PC-9 (cell line): Measurements from ENCODE around the gene ABHD16A. TPM values are rescaled to one million over a fixed set of nuclear protein-coding genes. Genes with fewer than 3 reads are reported as not detected.

Experiments used
- BruUV-seq: library from RNA; stranded (reverse); fragments of 400-500 nt; replicated peaks from 2 replicates; lab custom pipeline; 2021; lab: Mats Ljungman, UMichigan
- CTCF ChIA-PET: fragments of 300-600 bp; sonication (Branson Sonifier 250); formaldehyde crosslinking; loops from one replicate; lab custom pipeline; 2022; ENCODE audit warnings: antibody characterized with exemption; lab: Charles Lee
- POLR2A ChIA-PET: fragments of 300-600 bp; sonication (Branson Sonifier 250); formaldehyde crosslinking; loops from one replicate; lab custom pipeline; 2022; ENCODE audit warnings: antibody characterized with exemption; ENCODE audit not compliant: unreplicated experiment; lab: Charles Lee
- DNase-seq, 2 experiments: peaks; one replicate each; pipeline versions ENCODE4 v3.0.0 to v3.0.0-alpha.2; 2015 to 2022; ENCODE audit warnings: mixed read lengths in 1 of 2
- H2AFZ ChIP-seq: fragments of 200-600 bp; sonication (generic); 2 replicates; pipeline ENCODE4 v1.8.1; 2017; ENCODE audit warnings: antibody characterized with exemption
- H3F3A ChIP-seq: fragments of 200-600 bp; sonication (generic); 2 replicates; pipeline ENCODE4 v1.8.1; 2017; ENCODE audit warnings: antibody characterized with exemption, mild to moderate bottlenecking, low read depth; ENCODE audit not compliant: insufficient read depth
- H3K27ac ChIP-seq: fragments of 200-600 bp; sonication (generic); 2 replicates; pipeline ENCODE4 v1.6.1; 2016; ENCODE audit warnings: mixed run types
- H3K27me3 ChIP-seq: fragments of 200-600 bp; sonication (generic); 2 replicates; pipeline ENCODE4 v1.6.1; 2016; ENCODE audit warnings: low read depth, mixed run types; ENCODE audit not compliant: insufficient read depth
- H3K36me3 ChIP-seq: fragments of 200-600 bp; sonication (generic); 2 replicates; pipeline ENCODE4 v1.6.1; 2016; ENCODE audit warnings: low read depth, mixed run types
- H3K4me1 ChIP-seq: fragments of 200-600 bp; sonication (generic); replicated peaks from 2 replicates; pipeline ENCODE4 v1.6.1; 2016; ENCODE audit warnings: mixed run types; ENCODE audit not compliant: insufficient read depth
- H3K4me2 ChIP-seq: fragments of 200-600 bp; sonication (generic); 2 replicates; pipeline ENCODE4 v1.6.1; 2017; ENCODE audit warnings: mixed run types
- H3K4me3 ChIP-seq: fragments of 200-600 bp; sonication (generic); 2 replicates; pipeline ENCODE4 v1.6.1; 2016; ENCODE audit warnings: mixed run types
- H3K79me2 ChIP-seq: fragments of 200-600 bp; sonication (generic); 2 replicates; pipeline ENCODE4 v1.6.1; 2017; ENCODE audit warnings: low read depth, mixed run types
- H3K9me2 ChIP-seq: fragments of 200-600 bp; sonication (generic); 2 replicates; pipeline ENCODE4 v1.8.1; 2017; ENCODE audit warnings: mild to moderate bottlenecking; ENCODE audit not compliant: insufficient read depth
- H3K9me3 ChIP-seq: fragments of 200-600 bp; sonication (generic); 2 replicates; pipeline ENCODE4 v1.8.1; 2016; ENCODE audit warnings: low read depth; ENCODE audit not compliant: insufficient read depth
- H4K20me1 ChIP-seq: fragments of 200-600 bp; sonication (generic); 2 replicates; pipeline ENCODE4 v1.8.1; 2017; ENCODE audit not compliant: insufficient read depth
- CTCF ChIP-seq: fragments of 200-600 bp; sonication (generic); conservative IDR thresholded peaks from 2 replicates; pipeline ENCODE4 v1.6.1; 2017; ENCODE audit warnings: mixed run types, antibody characterized with exemption, mild to moderate bottlenecking, moderate library complexity
- EZH2 ChIP-seq: fragments of 200-600 bp; sonication (generic); IDR thresholded peaks from 2 replicates; pipeline ENCODE4 v1.8.0; 2017; ENCODE audit warnings: antibody characterized with exemption, low read depth
- intact Hi-C: fragments of 100-400 bp; cut with micrococcal nuclease; formaldehyde crosslinking; loops from one replicate; pipeline ENCODE4 v1.10.0; 2022; ENCODE audit not compliant: unreplicated experiment
- total RNA-seq: library from RNA; stranded (reverse); gene quantifications from 2 replicates; pipeline ENCODE4 v1.2.3, GENCODE V29; 2021

ABHD16A gene
- total RNA-seq, 1 experiment from 2014 or later: 35.2 TPM

DNA sequence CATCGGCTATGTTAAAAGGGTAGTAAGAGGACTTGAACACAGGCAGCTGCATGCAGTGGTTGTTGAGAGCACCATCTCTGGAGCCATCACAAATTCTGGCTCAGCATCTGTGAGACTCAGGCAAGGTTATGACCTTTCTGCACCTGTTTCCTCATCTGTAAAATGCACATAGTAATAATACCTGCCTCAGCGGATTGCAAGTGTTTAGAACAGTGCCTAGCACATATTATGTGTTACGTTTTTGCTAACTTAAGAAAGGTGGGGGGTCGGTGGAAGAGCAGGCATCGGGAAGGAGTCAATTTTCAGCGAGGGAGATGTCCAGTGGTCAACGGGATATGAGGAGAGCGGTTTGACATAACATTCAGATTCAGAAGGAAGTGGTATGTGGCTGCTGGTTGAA is 25.2 kb downstream of the ABHD16A start:
- intact Hi-C loops: no loop called here

GRCh38 chr6:31676904-31677303 is 26.2 kb downstream of the ABHD16A start:
- Histone ChIP-seq H3K36me3 (peaks cover 1% of the 10 kb centered on the region; the same call in 1 of the 2 replicates), H4K20me1 (no peaks in the 10 kb centered on the region), H3F3A (peaks cover 44% of the 10 kb centered on the region), H2AFZ (no peak overlapping the region), H3K27me3 (no peaks in the 10 kb centered on the region), H3K4me1 (peaks cover 14% of the 10 kb centered on the region), H3K27ac (no peak overlapping the region), H3K4me2 (no peak overlapping the region), H3K9me2 (no peaks in the 10 kb centered on the region), H3K4me3 (no peak overlapping the region), H3K79me2 (no peaks in the 10 kb centered on the region), H3K9me3 (no peaks in the 10 kb centered on the region)
- TF ChIP-seq CTCF: no peak
- TF ChIP-seq EZH2: no peak
- CTCF ChIA-PET: interaction anchor here (0.6 kb wide), 1 partner anchor 212 kb away, joined by 3 read pairs; no protein-coding TSS in a partner anchor
- intact Hi-C loops: no loop called here
- no peak for DNase-seq
- no TSS peak for BruUV-seq
- POLR2A ChIA-PET: no interaction called here

More for the DNA sequence above, 25.2 kb downstream of the ABHD16A start:
- H3F3A ChIP-seq: peaks cover 38% of the 10 kb centered on the region
- H3K27ac ChIP-seq: no peak overlapping the region
- H3K79me2 ChIP-seq: no peaks in the 10 kb centered on the region
- no peaks in the 10 kb centered on the region for H3K36me3 ChIP-seq
- no peak overlapping the region for H2AFZ ChIP-seq
- no peak overlapping the region for H3K4me2 ChIP-seq
- POLR2A ChIA-PET: no interaction called here
- H4K20me1 ChIP-seq: no peaks in the 10 kb centered on the region
- no peaks in the 10 kb centered on the region for H3K9me3 ChIP-seq
- peaks cover 17% of the 10 kb centered on the region for H3K4me1 ChIP-seq
- DNase-seq: no peak
- H3K27me3 ChIP-seq: no peaks in the 10 kb centered on the region
- TF ChIP-seq CTCF (no peak), EZH2 (no peak)
- BruUV-seq: no TSS peak
- H3K9me2 ChIP-seq: no peaks in the 10 kb centered on the region
- CTCF ChIA-PET: interaction anchor here (0.7 kb wide), 1 partner anchor 1520 kb away, joined by 4 read pairs; no protein-coding TSS in a partner anchor
- H3K4me3 ChIP-seq: no peak overlapping the region

DNA sequence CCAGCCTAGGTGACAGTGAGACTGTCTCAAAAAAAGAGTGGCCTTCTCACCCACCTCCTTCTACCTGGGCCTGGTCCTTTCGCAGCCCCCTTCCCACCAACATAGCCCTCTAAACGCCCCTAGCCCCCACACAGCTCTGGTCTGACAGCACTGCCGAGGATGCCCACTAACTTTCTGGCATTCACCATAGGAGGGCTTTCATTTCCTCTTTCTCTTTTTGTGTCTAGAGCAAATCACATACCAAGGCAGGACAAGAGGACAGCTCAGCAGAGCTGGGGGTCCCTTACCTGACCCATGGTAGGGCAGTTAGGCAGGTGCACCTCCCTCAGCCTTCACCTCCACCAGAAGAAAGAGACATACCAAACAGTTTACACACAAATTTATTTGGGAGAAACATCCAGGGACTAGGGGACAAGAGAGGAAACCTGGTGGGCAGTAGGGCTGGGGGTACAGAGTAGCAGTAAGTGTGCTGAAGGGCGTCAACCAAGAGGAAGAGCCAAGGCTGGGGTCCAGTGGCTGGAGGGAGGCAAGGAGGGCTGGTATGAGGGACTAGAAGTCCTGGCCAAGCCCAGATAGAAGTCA is 26.7 kb downstream of the ABHD16A start:
- Histone ChIP-seq H3K9me2 (no peaks in the 10 kb centered on the region), H3K36me3 (peaks cover 4% of the 10 kb centered on the region; the same call in 1 of the 2 replicates), H2AFZ (no peak overlapping the region), H3K27ac (no peak overlapping the region), H4K20me1 (no peaks in the 10 kb centered on the region), H3K27me3 (no peaks in the 10 kb centered on the region), H3K79me2 (no peaks in the 10 kb centered on the region), H3K9me3 (no peaks in the 10 kb centered on the region), H3K4me1 (peaks cover 9% of the 10 kb centered on the region), H3K4me2 (no peak overlapping the region), H3F3A (peaks cover 41% of the 10 kb centered on the region; the same call in 1 of the 2 replicates), H3K4me3 (no peak overlapping the region)
- no TSS peak for BruUV-seq
- intact Hi-C loops: no loop called here
- CTCF ChIA-PET: interaction anchor here (0.6 kb wide), 1 partner anchor 212 kb away, joined by 3 read pairs; no protein-coding TSS in a partner anchor
- POLR2A ChIA-PET: no interaction called here
- no peak for DNase-seq
- TF ChIP-seq EZH2 (no peak), CTCF (no peak)
